HG03575 (cell line): ENCODE data around the gene NTSR1.

Experiments used
- ATAC-seq: cut with Tn5 transposase; IDR thresholded peaks from one replicate; pipeline ENCODE4 v1.9.1; 2021; ENCODE audit not compliant: unreplicated experiment, insufficient number of reproducible peaks, low FRiP score; ENCODE audit errors: extremely low read depth

The NTSR1 gene

GRCh38 chr20:62704341-62704948 is 4.2 kb upstream of the NTSR1 start:
- no peak for ATAC-seq

- no peak for ATAC-seq
Measured at GRCh38 chr20:62705627-62706026, 3.0 kb upstream of the NTSR1 start.

- no peak for ATAC-seq
Measured at GRCh38 chr20:62706344-62706743, 2.3 kb upstream of the NTSR1 start.

- ATAC-seq: no peak
Measured at GRCh38 chr20:62706857-62707256, 1.8 kb upstream of the NTSR1 start.

- no peak for ATAC-seq
Measured at GRCh38 chr20:62707276-62707920, 1.2 kb upstream of the NTSR1 start.

GRCh38 chr20:62707921-62708521 is 615 bp upstream of the NTSR1 start:
- no peak for ATAC-seq

GRCh38 chr20:62709537-62709905 is 885 bp downstream of the NTSR1 start:
- no peak for ATAC-seq

- no peak for ATAC-seq
Measured at GRCh38 chr20:62710221-62710885, 1.7 kb downstream of the NTSR1 start.

- ATAC-seq: no peak
Measured at GRCh38 chr20:62710886-62711702, 2.5 kb downstream of the NTSR1 start.

GRCh38 chr20:62711703-62712101 is 3.1 kb downstream of the NTSR1 start:
- no peak for ATAC-seq

- no peak for ATAC-seq
Measured at GRCh38 chr20:62712606-62713005, 4.0 kb downstream of the NTSR1 start.

GRCh38 chr20:62714006-62714405 is 5.4 kb downstream of the NTSR1 start:
- ATAC-seq: no peak

GRCh38 chr20:62714799-62715198 is 6.2 kb downstream of the NTSR1 start:
- ATAC-seq: no peak

GRCh38 chr20:62715201-62715600 is 6.6 kb downstream of the NTSR1 start:
- ATAC-seq: no peak

GRCh38 chr20:62716198-62716940 is 7.7 kb downstream of the NTSR1 start:
- ATAC-seq: no peak

GRCh38 chr20:62716941-62717310 is 8.3 kb downstream of the NTSR1 start:
- no peak for ATAC-seq

- no peak for ATAC-seq
Measured at GRCh38 chr20:62717933-62718332, 9.3 kb downstream of the NTSR1 start.

GRCh38 chr20:62718546-62718945 is 9.9 kb downstream of the NTSR1 start:
- no peak for ATAC-seq
